ENCODE measurements around the gene RASA2. TPM values are rescaled to one million over a fixed set of nuclear protein-coding genes. Genes with fewer than 3 reads are reported as not detected.

RASA2 gene
- total RNA-seq, 4 donors from 2014 or later, result 22.3 to 43.7 (median 33.6) TPM

- Histone ChIP-seq H3K9me3 (peaks cover 0 to 7% (median 3%) of the 10 kb centered on the region in 4 donors), H3K4me1 (no peaks in the 10 kb centered on the region), H3K27me3 (no peaks in the 10 kb centered on the region), H3K36me3 (no peaks in the 10 kb centered on the region), H3K27ac (no peak overlapping the region), H3K4me3 (no peak overlapping the region)
- TF ChIP-seq POLR2A (IDR thresholded peaks at IDR 0.05), result no peak
- TF ChIP-seq, protein P1, sequence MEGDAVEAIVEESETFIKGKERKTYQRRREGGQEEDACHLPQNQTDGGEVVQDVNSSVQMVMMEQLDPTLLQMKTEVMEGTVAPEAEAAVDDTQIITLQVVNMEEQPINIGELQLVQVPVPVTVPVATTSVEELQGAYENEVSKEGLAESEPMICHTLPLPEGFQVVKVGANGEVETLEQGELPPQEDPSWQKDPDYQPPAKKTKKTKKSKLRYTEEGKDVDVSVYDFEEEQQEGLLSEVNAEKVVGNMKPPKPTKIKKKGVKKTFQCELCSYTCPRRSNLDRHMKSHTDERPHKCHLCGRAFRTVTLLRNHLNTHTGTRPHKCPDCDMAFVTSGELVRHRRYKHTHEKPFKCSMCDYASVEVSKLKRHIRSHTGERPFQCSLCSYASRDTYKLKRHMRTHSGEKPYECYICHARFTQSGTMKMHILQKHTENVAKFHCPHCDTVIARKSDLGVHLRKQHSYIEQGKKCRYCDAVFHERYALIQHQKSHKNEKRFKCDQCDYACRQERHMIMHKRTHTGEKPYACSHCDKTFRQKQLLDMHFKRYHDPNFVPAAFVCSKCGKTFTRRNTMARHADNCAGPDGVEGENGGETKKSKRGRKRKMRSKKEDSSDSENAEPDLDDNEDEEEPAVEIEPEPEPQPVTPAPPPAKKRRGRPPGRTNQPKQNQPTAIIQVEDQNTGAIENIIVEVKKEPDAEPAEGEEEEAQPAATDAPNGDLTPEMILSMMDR (IDR thresholded peaks at IDR 0.05), result no peak
- no peak for DNase-seq
These were observed 143.1 kb downstream of the RASA2 start for GRCh38 chr3:141629976-141630375.

GRCh38 chr3:141632779-141633374 lies 146.1 kb downstream of the RASA2 start:
- Histone ChIP-seq H3K27ac (no peak overlapping the region), H3K27me3 (no peaks in the 10 kb centered on the region)
- DNase-seq, result no peak

GRCh38 chr3:141642215-141642614 lies 155.4 kb downstream of the RASA2 start:
- TF ChIP-seq, protein P1 (IDR thresholded peaks at IDR 0.05), result no peak
- no peak for TF ChIP-seq POLR2A (IDR thresholded peaks at IDR 0.05)
- Histone ChIP-seq H3K4me3 (no peak overlapping the region), H3K27me3 (no peaks in the 10 kb centered on the region), H3K9me3 (no peaks in the 10 kb centered on the region), H3K36me3 (no peaks in the 10 kb centered on the region), H3K27ac (no peak overlapping the region), H3K4me1 (no peaks in the 10 kb centered on the region)
- DNase-seq, result no peak

More at GRCh38 chr3:141632779-141633374, 146.1 kb downstream of the RASA2 start:
- H3K36me3 ChIP-seq, result no peaks in the 10 kb centered on the region
- TF ChIP-seq, protein P1 (IDR thresholded peaks at IDR 0.05), result no peak
- no peak for TF ChIP-seq POLR2A (IDR thresholded peaks at IDR 0.05)
- H3K9me3 ChIP-seq, result peaks cover 0 to 7% (median 3%) of the 10 kb centered on the region in 4 donors
- H3K4me3 ChIP-seq, result no peak overlapping the region
- H3K4me1 ChIP-seq, result no peaks in the 10 kb centered on the region

DNA sequence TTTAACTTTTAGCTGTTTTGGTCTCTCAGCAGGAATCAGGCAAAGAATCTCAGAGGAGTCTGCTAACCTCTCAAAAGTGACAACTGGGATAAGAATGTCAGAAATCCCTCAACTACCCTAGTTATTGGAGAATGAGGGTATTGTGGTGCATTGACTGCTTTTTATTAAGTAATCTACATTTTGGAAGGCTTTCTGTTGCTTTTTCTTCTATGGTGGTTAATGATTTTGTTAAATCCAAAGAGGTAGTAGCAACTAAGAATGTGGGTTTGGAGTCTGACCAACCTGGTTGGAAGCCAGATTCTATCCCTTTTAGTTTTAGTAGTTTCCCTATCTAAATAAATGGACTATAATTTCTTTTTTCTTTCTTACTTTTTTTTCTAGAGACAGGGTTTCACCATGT lies 156.6 kb downstream of the RASA2 start:
- DNase-seq, result no peak
- TF ChIP-seq, protein P1 (IDR thresholded peaks at IDR 0.05), result no peak
- no peak for TF ChIP-seq POLR2A (IDR thresholded peaks at IDR 0.05)
- no peaks in the 10 kb centered on the region for H3K36me3 ChIP-seq
- no peaks in the 10 kb centered on the region for H3K4me1 ChIP-seq
- H3K27ac ChIP-seq, result no peak overlapping the region
- H3K27me3 ChIP-seq, result no peaks in the 10 kb centered on the region
- H3K9me3 ChIP-seq, result no peaks in the 10 kb centered on the region
- H3K4me3 ChIP-seq, result no peak overlapping the region

DNA sequence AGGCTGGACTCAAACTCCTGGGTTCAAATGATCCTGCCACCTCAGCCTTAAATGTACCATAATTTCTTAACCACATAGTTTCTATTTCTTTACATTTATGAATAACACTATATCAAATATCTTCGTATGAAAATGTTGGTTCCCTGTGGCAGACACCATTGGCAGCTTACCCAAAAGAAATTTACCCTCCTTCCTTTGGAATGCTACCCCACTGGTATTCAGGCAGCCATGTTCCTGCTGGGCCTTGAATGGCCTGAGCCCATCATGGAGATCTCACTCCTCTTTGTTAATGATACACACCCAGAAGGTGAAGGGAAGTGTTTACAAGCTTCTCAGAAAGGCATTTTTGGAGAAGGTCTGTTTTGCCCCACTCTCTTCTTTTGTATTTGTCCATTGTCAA lies 157.0 kb downstream of the RASA2 start:
- no peak overlapping the region for H3K27ac ChIP-seq
- no peaks in the 10 kb centered on the region for H3K9me3 ChIP-seq
- H3K36me3 ChIP-seq, result no peaks in the 10 kb centered on the region
- H3K4me1 ChIP-seq, result no peaks in the 10 kb centered on the region
- TF ChIP-seq POLR2A (IDR thresholded peaks at IDR 0.05), result no peak
- TF ChIP-seq, protein P1 (IDR thresholded peaks at IDR 0.05), result no peak
- peak in 1 of 3 donors; percentile 6 for DNase-seq
- no peaks in the 10 kb centered on the region for H3K27me3 ChIP-seq
- H3K4me3 ChIP-seq, result no peak overlapping the region
